Suprapubic skin (tissue), 3 donors: ENCODE results near the gene COL5A1.

Experiments
- CTCF ChIP-seq, 2 donors: fragments of 200-600 bp in 1 of 2; fragments of 450-650 bp in 1 of 2; sonication (generic) in 1 of 2; IDR thresholded peaks; one replicate each; pipeline ENCODE4 v1.5.1; 2016 to 2019; ENCODE audit warnings: antibody characterized with exemption in 2 of 2, mild to moderate bottlenecking in 1 of 2, moderate library complexity in 1 of 2
- POLR2A ChIP-seq, 2 donors: fragments of 450-650 bp; IDR thresholded peaks; one replicate each; pipeline ENCODE4 v1.6.1; 2017; ENCODE audit warnings: antibody characterized with exemption in 2 of 2, mild to moderate bottlenecking in 2 of 2, moderate library complexity in 2 of 2

- TF ChIP-seq CTCF (IDR thresholded peaks at IDR 0.05) (no peak), POLR2A (IDR thresholded peaks at IDR 0.05) (no peak)
Measured at GRCh38 chr9:134889386-134890154, 248.0 kb downstream of the COL5A1 start.
